ENCODE measurements around the gene FRAT2.

The FRAT2 gene

GRCh38 chr10:97367126-97367649 is 32.7 kb upstream of the FRAT2 start:
- Histone ChIP-seq H3K36me3 (ENCODE audit: insufficient read depth, low read length) (peaks cover 48% of the 10 kb centered on the region), H3K27ac (ENCODE audit: low read depth, low read length) (no peak overlapping the region), H3K9me3 (ENCODE audit: low read length) (no peaks in the 10 kb centered on the region), H3K27me3 (ENCODE audit: control insufficient read depth in 1 of 2, insufficient read depth in 2 of 2, low read length in 2 of 2) (no peaks in the 10 kb centered on the region), H3K4me3 (ENCODE audit: low read depth in 1 of 2, low read length in 2 of 2) (no peak overlapping the region), H3K4me1 (ENCODE audit: insufficient read depth, low read length) (no peaks in the 10 kb centered on the region), H3K9ac (ENCODE audit: low read length) (no peak overlapping the region)

GRCh38 chr10:97366572-97366971 is 32.0 kb upstream of the FRAT2 start:
- Histone ChIP-seq H3K9ac (ENCODE audit: low read length) (no peak overlapping the region), H3K27me3 (ENCODE audit: control insufficient read depth in 1 of 2, insufficient read depth in 2 of 2, low read length in 2 of 2) (no peaks in the 10 kb centered on the region), H3K4me3 (ENCODE audit: low read depth in 1 of 2, low read length in 2 of 2) (no peak overlapping the region), H3K36me3 (ENCODE audit: insufficient read depth, low read length) (peaks cover 42% of the 10 kb centered on the region), H3K27ac (ENCODE audit: low read depth, low read length) (no peak overlapping the region), H3K9me3 (ENCODE audit: low read length) (no peaks in the 10 kb centered on the region), H3K4me1 (ENCODE audit: insufficient read depth, low read length) (no peaks in the 10 kb centered on the region)

GRCh38 chr10:97365761-97366351 is 31.3 kb upstream of the FRAT2 start:
- H3K4me1 ChIP-seq (ENCODE audit: insufficient read depth, low read length), result no peaks in the 10 kb centered on the region
- H3K4me3 ChIP-seq (ENCODE audit: low read depth in 1 of 2, low read length in 2 of 2), result no peak overlapping the region
- H3K9me3 ChIP-seq (ENCODE audit: low read length), result no peaks in the 10 kb centered on the region
- no peak overlapping the region for H3K27ac ChIP-seq (ENCODE audit: low read depth, low read length)
- H3K36me3 ChIP-seq (ENCODE audit: insufficient read depth, low read length), result peaks cover 36% of the 10 kb centered on the region
- H3K27me3 ChIP-seq (ENCODE audit: control insufficient read depth in 1 of 2, insufficient read depth in 2 of 2, low read length in 2 of 2), result no peaks in the 10 kb centered on the region
- no peak overlapping the region for H3K9ac ChIP-seq (ENCODE audit: low read length)

- Histone ChIP-seq H3K36me3 (ENCODE audit: insufficient read depth, low read length) (peaks cover 23% of the 10 kb centered on the region), H3K27me3 (ENCODE audit: control insufficient read depth in 1 of 2, insufficient read depth in 2 of 2, low read length in 2 of 2) (no peaks in the 10 kb centered on the region), H3K9me3 (ENCODE audit: low read length) (no peaks in the 10 kb centered on the region), H3K4me1 (ENCODE audit: insufficient read depth, low read length) (no peaks in the 10 kb centered on the region), H3K27ac (ENCODE audit: low read depth, low read length) (no peak overlapping the region), H3K9ac (ENCODE audit: low read length) (no peak overlapping the region), H3K4me3 (ENCODE audit: low read depth in 1 of 2, low read length in 2 of 2) (no peak overlapping the region)
Observed at GRCh38 chr10:97363071-97363470, 28.5 kb upstream of the FRAT2 start.

- Histone ChIP-seq H3K9me3 (ENCODE audit: low read length) (no peaks in the 10 kb centered on the region), H3K36me3 (ENCODE audit: insufficient read depth, low read length) (peaks cover 23% of the 10 kb centered on the region), H3K27ac (ENCODE audit: low read depth, low read length) (no peak overlapping the region), H3K9ac (ENCODE audit: low read length) (no peak overlapping the region), H3K27me3 (ENCODE audit: control insufficient read depth in 1 of 2, insufficient read depth in 2 of 2, low read length in 2 of 2) (no peaks in the 10 kb centered on the region), H3K4me3 (ENCODE audit: low read depth in 1 of 2, low read length in 2 of 2) (no peak overlapping the region), H3K4me1 (ENCODE audit: insufficient read depth, low read length) (no peaks in the 10 kb centered on the region)
Observed at GRCh38 chr10:97362310-97363033, 27.9 kb upstream of the FRAT2 start.

- Histone ChIP-seq H3K9me3 (ENCODE audit: low read length) (no peaks in the 10 kb centered on the region), H3K4me1 (ENCODE audit: insufficient read depth, low read length) (no peaks in the 10 kb centered on the region), H3K27me3 (ENCODE audit: control insufficient read depth in 1 of 2, insufficient read depth in 2 of 2, low read length in 2 of 2) (no peaks in the 10 kb centered on the region), H3K36me3 (ENCODE audit: insufficient read depth, low read length) (peaks cover 18% of the 10 kb centered on the region), H3K9ac (ENCODE audit: low read length) (no peak overlapping the region), H3K27ac (ENCODE audit: low read depth, low read length) (no peak overlapping the region), H3K4me3 (ENCODE audit: low read depth in 1 of 2, low read length in 2 of 2) (no peak overlapping the region)
Observed at GRCh38 chr10:97361537-97361901, 27.0 kb upstream of the FRAT2 start.

GRCh38 chr10:97360705-97361536 is 26.4 kb upstream of the FRAT2 start:
- Histone ChIP-seq H3K27ac (ENCODE audit: low read depth, low read length) (no peak overlapping the region), H3K4me3 (ENCODE audit: low read depth in 1 of 2, low read length in 2 of 2) (no peak overlapping the region), H3K4me1 (ENCODE audit: insufficient read depth, low read length) (peaks cover 5% of the 10 kb centered on the region), H3K36me3 (ENCODE audit: insufficient read depth, low read length) (peaks cover 14% of the 10 kb centered on the region), H3K9ac (ENCODE audit: low read length) (no peak overlapping the region), H3K27me3 (ENCODE audit: control insufficient read depth in 1 of 2, insufficient read depth in 2 of 2, low read length in 2 of 2) (no peaks in the 10 kb centered on the region), H3K9me3 (ENCODE audit: low read length) (no peaks in the 10 kb centered on the region)

- no peak overlapping the region for H3K9ac ChIP-seq (ENCODE audit: low read length)
- no peaks in the 10 kb centered on the region for H3K9me3 ChIP-seq (ENCODE audit: low read length)
- peaks cover 7% of the 10 kb centered on the region for H3K4me1 ChIP-seq (ENCODE audit: insufficient read depth, low read length)
- H3K36me3 ChIP-seq (ENCODE audit: insufficient read depth, low read length), result peaks cover 8% of the 10 kb centered on the region
- H3K4me3 ChIP-seq (ENCODE audit: low read depth in 1 of 2, low read length in 2 of 2), result no peak overlapping the region
- no peaks in the 10 kb centered on the region for H3K27me3 ChIP-seq (ENCODE audit: control insufficient read depth in 1 of 2, insufficient read depth in 2 of 2, low read length in 2 of 2)
- no peak overlapping the region for H3K27ac ChIP-seq (ENCODE audit: low read depth, low read length)
Observed at GRCh38 chr10:97358781-97359180, 24.3 kb upstream of the FRAT2 start.

- H3K9me3 ChIP-seq (ENCODE audit: low read length), result no peaks in the 10 kb centered on the region
- peaks cover 7% of the 10 kb centered on the region for H3K4me1 ChIP-seq (ENCODE audit: insufficient read depth, low read length)
- H3K9ac ChIP-seq (ENCODE audit: low read length), result no peak overlapping the region
- no peak overlapping the region for H3K27ac ChIP-seq (ENCODE audit: low read depth, low read length)
- peaks cover 8% of the 10 kb centered on the region for H3K36me3 ChIP-seq (ENCODE audit: insufficient read depth, low read length)
- H3K4me3 ChIP-seq (ENCODE audit: low read depth in 1 of 2, low read length in 2 of 2), result no peak overlapping the region
- no peaks in the 10 kb centered on the region for H3K27me3 ChIP-seq (ENCODE audit: control insufficient read depth in 1 of 2, insufficient read depth in 2 of 2, low read length in 2 of 2)
Observed at GRCh38 chr10:97358349-97358748, 23.8 kb upstream of the FRAT2 start.

- Histone ChIP-seq H3K36me3 (ENCODE audit: insufficient read depth, low read length) (peaks cover 8% of the 10 kb centered on the region), H3K27me3 (ENCODE audit: control insufficient read depth in 1 of 2, insufficient read depth in 2 of 2, low read length in 2 of 2) (no peaks in the 10 kb centered on the region), H3K9ac (ENCODE audit: low read length) (no peak overlapping the region), H3K9me3 (ENCODE audit: low read length) (no peaks in the 10 kb centered on the region), H3K4me3 (ENCODE audit: low read depth in 1 of 2, low read length in 2 of 2) (no peak overlapping the region), H3K4me1 (ENCODE audit: insufficient read depth, low read length) (peaks cover 7% of the 10 kb centered on the region), H3K27ac (ENCODE audit: low read depth, low read length) (no peak overlapping the region)
Observed at GRCh38 chr10:97356918-97357317, 22.4 kb upstream of the FRAT2 start.

- Histone ChIP-seq H3K4me1 (ENCODE audit: insufficient read depth, low read length) (peaks cover 7% of the 10 kb centered on the region), H3K9me3 (ENCODE audit: low read length) (no peaks in the 10 kb centered on the region), H3K9ac (ENCODE audit: low read length) (no peak overlapping the region), H3K36me3 (ENCODE audit: insufficient read depth, low read length) (peaks cover 8% of the 10 kb centered on the region), H3K27ac (ENCODE audit: low read depth, low read length) (no peak overlapping the region), H3K4me3 (ENCODE audit: low read depth in 1 of 2, low read length in 2 of 2) (no peak overlapping the region), H3K27me3 (ENCODE audit: control insufficient read depth in 1 of 2, insufficient read depth in 2 of 2, low read length in 2 of 2) (no peaks in the 10 kb centered on the region)
Observed at GRCh38 chr10:97356318-97356914, 21.9 kb upstream of the FRAT2 start.
